DND-41 (cell line): ENCODE data around the gene PDXP.

Experiments
- CTCF ChIP-seq: IDR thresholded peaks from 2 replicates; pipeline ENCODE4 v1.5.1; 2012; ENCODE audit warnings: borderline replicate concordance, low read length, moderate library complexity, mild to moderate bottlenecking; ENCODE audit not compliant: poor library complexity, severe bottlenecking; ENCODE audit errors: extremely low read depth
- EZH2 ChIP-seq: IDR thresholded peaks from 3 replicates; pipeline ENCODE4 v1.6.1; 2012; ENCODE audit warnings: borderline replicate concordance, low read depth, mild to moderate bottlenecking, moderate library complexity, low read length, inconsistent platforms; ENCODE audit not compliant: severe bottlenecking

GRCh38 chr22:37618674-37619073, 39.8 kb upstream of the PDXP start:
- TF ChIP-seq CTCF (no peak), EZH2 (no peak)
